LoVo (cell line): ENCODE measurements around the gene GALNT15.

ENCODE experiments used
- DNase-seq: peaks from one replicate; pipeline ENCODE4 v3.0.0-alpha.2; 2016; ENCODE audit warnings: low spot score

The GALNT15 gene

GRCh38 chr3:16254916-16255315, 80.4 kb downstream of the GALNT15 start:
- no peak for DNase-seq

- DNase-seq = no peak
These were observed 80.8 kb downstream of the GALNT15 start for GRCh38 chr3:16255326-16255725.

GRCh38 chr3:16255726-16256125, 81.2 kb downstream of the GALNT15 start:
- no peak for DNase-seq

- DNase-seq = no peak
These were observed 82.8 kb downstream of the GALNT15 start for GRCh38 chr3:16257309-16257708.

GRCh38 chr3:16258177-16258576, 83.7 kb downstream of the GALNT15 start:
- no peak for DNase-seq

GRCh38 chr3:16258866-16259265, 84.4 kb downstream of the GALNT15 start:
- DNase-seq = no peak

- no peak for DNase-seq
These were observed 85.6 kb downstream of the GALNT15 start for GRCh38 chr3:16260046-16260445.

- DNase-seq = no peak
These were observed 87.7 kb downstream of the GALNT15 start for GRCh38 chr3:16262174-16262573.

GRCh38 chr3:16264174-16264707, 89.8 kb downstream of the GALNT15 start:
- no peak for DNase-seq

- peak; percentile 99 for DNase-seq
These were observed 90.4 kb downstream of the GALNT15 start, which contains the start of the genes DPH3 and OXNAD1 for GRCh38 chr3:16264708-16265454. Gene DPH3, minus strand, starts transcription at chr3:16264943. Its CDS starts 67 bp downstream, at chr3:16264876. Gene OXNAD1, plus strand, starts transcription at chr3:16265212. Its CDS starts 5,741 bp downstream, at chr3:16270953.

GRCh38 chr3:16265455-16265786, 90.9 kb downstream of the GALNT15 start:
- DNase-seq = no peak

GRCh38 chr3:16266714-16267113, 92.2 kb downstream of the GALNT15 start:
- no peak for DNase-seq

- DNase-seq = no peak
These were observed 96.4 kb downstream of the GALNT15 start for GRCh38 chr3:16270855-16271254.

GRCh38 chr3:16272588-16272987, 98.1 kb downstream of the GALNT15 start:
- no peak for DNase-seq

GRCh38 chr3:16273867-16274266, 99.4 kb downstream of the GALNT15 start:
- DNase-seq = no peak

- DNase-seq = no peak
These were observed 103.0 kb downstream of the GALNT15 start for GRCh38 chr3:16277471-16277870.

GRCh38 chr3:16279010-16279801, 104.7 kb downstream of the GALNT15 start:
- no peak for DNase-seq

GRCh38 chr3:16280671-16281070, 106.2 kb downstream of the GALNT15 start:
- DNase-seq = no peak
